G401 (cell line): ENCODE results near the gene POR. TPM values are rescaled to one million over a fixed set of nuclear protein-coding genes. Genes with fewer than 3 reads are reported as not detected.
"Not testable (repeated sequence)": the region's sequence is repeated elsewhere in the genome, so short reads cannot be mapped to it uniquely, and the experiment has no call there.

Source experiments
- DNase-seq: peaks from one replicate; pipeline ENCODE4 v3.0.0-alpha.2; 2015; ENCODE audit warnings: low spot score
- in situ Hi-C: cut with HindIII; loops from 2 replicates; pipeline ENCODE4 v1.10.0; 2016; ENCODE audit warnings: low sequenced_read_pairs, mixed read lengths
- total RNA-seq: library from RNA; depleted of rRNA; stranded (reverse); fragments of >200 nt; shearing (Covaris generic); gene quantifications from 2 replicates; pipeline ENCODE4 v1.2.3, GENCODE V29; 2014

POR gene
- total RNA-seq, 1 experiment from 2014 or later = 44.1 TPM

DNA sequence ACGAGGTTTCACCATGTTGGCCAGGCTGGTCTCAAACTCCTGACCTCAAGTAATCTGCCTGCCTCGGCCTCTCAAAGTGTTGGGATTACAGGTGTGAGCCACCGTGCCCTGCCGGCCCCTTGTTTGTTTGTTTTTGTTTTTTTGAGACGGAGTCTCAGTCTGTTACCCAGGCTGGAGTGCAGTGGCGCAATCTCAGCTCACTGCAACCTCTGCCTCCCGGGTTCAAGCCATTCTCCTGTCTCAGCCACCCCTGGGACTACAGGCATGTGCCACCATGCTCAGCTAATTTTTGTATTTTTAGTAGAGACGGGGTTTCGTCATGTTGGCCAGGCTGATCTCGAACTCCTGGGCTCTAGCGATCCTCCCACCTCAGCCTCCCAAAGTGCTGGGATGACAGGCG is 3.8 kb upstream of the POR start:
- in situ Hi-C loops, DNase-seq: not testable (repeated sequence)

DNA sequence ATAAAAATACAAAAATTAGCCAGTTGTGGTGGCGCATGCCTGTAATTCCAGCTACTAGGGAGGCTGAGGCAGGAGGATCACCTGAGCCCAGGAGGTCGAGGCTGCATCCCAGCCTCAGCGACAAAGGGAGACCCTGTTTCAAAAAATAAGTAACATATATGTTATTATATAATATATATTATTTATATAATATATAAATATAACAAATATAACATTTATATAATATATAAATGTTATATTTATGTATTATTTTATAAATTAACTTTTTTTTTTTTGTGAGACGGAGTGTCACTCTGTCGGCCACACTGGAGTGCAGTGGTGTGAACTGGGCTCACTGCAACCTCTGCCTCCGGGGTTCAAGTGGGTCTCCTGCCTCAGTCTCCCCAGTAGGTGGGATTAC is 1.5 kb upstream of the POR start:
- no peak for DNase-seq

GRCh38 chr7:75914169-75914654 is 743 bp upstream of the POR start:
- in situ Hi-C loops = no loop called here
- no peak for DNase-seq

More for the DNA sequence above, 1.5 kb upstream of the POR start:
- in situ Hi-C loops = no loop called here

- in situ Hi-C loops = no loop called here
- DNase-seq = peak; percentile 46
Observed at GRCh38 chr7:75915416-75916156, 631 bp downstream of the POR start.

DNA sequence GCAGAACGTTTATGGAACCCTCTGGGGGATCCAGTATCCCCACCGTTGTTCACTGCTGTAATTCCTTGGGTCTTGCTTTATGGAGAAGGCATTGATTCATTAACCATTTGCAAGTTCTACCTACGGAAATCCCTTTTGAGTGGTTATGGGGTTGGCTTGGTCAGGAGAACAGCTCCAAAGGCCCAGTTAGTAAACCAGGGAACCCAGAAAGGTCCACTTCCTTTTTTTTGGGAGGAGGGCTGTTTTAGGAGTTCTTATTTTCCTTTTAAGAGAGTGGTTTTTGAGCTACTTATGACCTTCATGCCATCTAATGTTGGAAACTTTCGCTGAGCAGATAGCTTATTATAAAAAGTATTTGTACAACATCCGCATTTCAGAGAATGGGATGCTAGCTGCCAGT is 1.3 kb downstream of the POR start:
- DNase-seq = no peak
- in situ Hi-C loops = no loop called here

GRCh38 chr7:75916685-75917634 is 2.0 kb downstream of the POR start:
- in situ Hi-C loops = no loop called here
- DNase-seq = no peak

DNA sequence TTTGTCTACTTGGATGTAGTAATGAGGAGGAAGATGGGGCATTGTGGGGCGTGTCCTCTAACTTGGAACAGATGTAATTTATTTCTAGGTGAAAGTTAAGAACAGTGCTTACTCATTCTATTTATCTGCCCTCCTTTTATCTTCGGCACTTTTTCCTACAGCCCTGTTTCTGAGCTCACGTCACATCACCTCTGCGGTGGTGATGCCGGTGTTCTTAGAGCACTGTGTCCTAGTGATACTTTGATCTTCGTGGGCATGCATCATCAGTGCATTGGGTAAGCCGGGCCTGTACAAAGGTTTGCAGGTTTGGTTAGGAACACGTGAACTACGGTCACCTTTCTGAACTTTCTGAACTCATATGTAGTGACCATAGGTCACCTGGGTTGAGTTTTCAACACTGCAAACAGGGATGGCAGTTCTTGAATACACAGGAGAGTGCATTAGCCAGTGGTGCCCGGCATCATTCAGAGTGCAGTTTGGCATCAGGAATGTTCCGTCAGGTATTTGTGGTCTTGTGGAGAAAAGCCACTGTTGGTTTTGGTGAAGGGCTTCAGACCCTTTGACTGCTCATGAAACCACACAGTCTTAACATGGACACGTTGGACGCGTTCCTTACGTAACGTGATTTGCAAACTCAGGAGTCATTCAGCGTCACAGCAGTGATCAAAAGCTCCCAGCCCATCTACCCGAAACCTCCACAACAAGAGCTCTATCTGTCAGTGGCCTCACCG is 5.6 kb downstream of the POR start:
- in situ Hi-C loops = no loop called here
- no peak for DNase-seq

DNA sequence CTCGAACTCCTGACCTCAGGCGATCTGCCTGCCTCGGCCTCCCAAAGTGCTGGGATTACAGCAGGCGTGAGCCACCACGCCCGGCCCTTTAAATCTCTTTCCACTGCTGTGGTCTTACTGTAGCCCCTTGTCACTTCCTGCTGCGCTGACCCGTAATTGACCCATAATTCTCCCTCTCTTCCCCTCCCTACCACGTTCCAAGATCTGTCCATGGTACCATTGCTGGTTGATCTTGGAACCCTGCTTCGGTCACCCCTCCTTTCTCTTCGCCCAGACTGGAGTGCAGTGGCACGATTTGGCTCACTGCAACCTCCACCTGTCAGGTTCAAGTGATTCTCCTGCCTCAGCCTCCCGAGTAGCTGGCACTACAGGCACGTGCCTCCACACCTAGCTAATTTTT is 6.5 kb downstream of the POR start:
- in situ Hi-C loops = no loop called here
- DNase-seq = no peak

- DNase-seq = no peak
- in situ Hi-C loops = no loop called here
Observed at GRCh38 chr7:75922966-75923603, 8.1 kb downstream of the POR start.

DNA sequence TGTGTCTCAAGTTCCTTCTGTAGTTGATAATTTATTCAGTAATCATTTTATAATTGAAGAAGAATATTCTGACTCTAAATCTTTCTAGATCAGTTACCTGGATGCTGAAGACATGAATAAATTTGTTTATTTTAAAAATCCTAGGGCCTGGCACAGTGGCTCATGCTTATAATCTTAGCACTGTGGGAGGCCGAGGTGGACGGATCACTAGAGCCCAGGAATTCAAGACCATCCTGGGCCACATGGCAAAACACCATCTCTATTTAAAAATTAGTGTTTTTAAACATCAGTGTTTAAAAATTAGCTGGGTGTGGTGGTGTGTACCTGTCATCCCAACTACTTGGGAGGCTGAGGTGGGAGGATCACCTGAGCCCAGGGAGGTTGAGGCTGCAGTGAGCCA is 9.3 kb downstream of the POR start:
- in situ Hi-C loops = no loop called here
- no peak for DNase-seq

DNA sequence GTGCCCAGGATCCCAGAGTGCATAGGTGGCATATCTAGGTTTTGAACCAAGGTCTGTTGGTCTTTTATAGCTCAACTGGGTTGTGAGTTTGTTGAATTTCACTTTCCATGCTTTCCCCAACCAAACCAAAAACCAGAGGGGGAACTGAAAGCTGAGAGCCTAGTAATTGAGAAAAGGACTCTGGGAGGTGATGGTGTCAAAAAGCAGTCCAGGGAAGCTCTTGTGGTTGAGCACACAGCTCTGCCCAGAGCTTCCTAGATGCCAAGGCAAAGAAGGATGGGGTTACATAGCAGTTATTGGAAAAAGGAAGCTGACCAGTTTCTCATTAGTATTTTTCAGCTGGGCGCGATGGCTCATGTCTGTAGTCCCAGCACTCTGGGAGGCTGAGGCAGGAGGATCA is 9.9 kb downstream of the POR start:
- DNase-seq = no peak
- in situ Hi-C loops = no loop called here

GRCh38 chr7:75925717-75926435 is 10.9 kb downstream of the POR start:
- in situ Hi-C loops = no loop called here
- peak; percentile 52 for DNase-seq

DNA sequence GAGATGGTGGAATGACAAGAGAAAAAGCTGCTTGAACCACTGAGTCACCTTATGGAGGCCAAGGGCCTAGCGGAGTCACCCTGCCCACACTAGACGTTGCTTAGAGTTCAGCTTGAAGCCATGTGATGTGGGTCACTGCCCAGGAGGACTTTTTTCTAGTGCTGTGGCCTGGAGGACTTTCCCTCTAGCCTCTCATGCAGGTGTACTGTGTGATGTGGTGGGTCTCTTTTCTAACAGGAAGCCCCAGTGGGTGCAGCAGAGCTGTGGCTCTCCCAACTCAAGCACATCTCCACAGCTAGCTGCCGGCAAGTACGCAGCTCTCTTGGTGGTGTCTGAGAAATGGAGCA is 13.6 kb downstream of the POR start:
- in situ Hi-C loops = no loop called here
- no peak for DNase-seq

GRCh38 chr7:75931680-75932079 is 16.7 kb downstream of the POR start:
- peak; percentile 95 for DNase-seq
- in situ Hi-C loops = no loop called here

DNA sequence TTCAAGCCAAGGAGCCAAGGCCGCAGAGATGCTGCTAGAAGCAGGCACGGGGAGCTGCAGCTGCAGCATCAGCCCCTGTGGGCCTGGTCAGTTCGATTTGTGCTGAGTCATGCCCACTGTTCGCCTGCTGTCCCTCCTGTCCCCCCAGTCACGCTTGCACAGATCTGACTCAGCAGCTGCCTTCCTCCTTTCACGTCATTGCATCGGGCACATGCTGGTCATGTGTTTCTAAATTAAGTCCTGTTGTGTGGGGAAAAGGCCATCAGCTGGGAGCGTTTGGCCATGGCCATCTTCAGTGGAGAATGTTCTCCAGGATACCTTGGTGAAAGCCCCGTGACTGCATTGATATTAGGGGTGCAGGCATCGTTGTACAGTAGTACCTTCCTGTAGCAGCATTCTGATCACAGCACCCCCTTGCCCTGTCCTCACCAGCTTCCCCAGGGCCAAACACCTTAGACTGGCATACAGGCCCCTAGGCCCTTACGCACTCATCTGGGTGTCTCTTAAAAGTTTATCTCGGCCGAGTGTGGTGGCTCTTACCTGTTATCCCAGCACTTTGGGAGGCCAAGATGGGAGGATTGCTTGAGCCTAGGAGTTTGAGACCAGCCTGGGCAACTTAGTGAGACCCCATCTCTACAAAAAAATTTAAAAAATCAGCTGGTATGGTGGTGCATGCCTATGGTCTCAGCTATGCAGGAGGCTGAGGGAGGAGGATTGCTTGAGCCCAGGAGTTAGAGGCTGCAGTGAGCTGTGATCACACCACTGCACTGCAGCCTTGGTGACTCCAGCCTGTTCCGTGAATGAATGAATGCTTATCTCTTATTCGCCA is 23.2 kb downstream of the POR start:
- no peak for DNase-seq
- in situ Hi-C loops = no loop called here

DNA sequence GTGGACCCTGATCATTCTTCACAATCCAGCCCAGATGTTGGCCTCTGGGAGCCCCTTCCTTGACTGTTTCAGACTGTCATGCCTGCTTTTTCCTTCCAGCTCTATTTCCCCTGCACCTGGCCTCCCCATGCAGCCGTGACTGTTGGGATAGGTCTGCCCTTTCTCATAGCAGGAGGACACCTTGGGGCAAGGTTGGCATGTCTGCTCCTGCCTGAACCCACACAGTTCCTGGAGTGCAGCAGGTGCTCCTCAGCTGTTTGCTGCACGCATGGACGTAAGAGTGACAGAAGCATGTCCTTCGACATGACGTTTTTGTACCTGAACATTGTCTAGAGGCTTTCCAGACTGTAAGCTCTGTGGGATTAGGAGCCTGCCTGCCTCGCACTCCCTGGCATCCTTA is 24.0 kb downstream of the POR start:
- DNase-seq = no peak
- in situ Hi-C loops = no loop called here

DNA sequence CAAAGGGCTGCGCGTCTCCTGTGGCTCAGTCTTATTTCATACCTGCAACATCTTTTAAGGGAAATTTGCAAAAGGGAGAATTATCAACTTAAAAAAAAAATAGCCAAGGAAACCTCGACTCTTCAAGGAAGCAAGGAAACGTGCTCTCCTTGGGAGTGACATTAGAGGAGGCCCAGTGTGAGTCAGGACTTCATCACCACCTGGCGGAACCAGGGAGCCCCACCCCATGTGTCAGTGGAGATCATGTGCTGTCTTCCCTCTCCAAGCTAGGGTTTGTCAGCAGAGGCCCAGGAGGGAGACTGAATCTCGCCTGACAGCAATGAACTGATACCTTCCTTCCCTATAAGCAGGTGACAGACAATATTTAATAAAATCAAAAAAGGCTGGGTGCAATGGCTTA is 28.9 kb downstream of the POR start:
- DNase-seq = no peak
- in situ Hi-C loops = no loop called here

DNA sequence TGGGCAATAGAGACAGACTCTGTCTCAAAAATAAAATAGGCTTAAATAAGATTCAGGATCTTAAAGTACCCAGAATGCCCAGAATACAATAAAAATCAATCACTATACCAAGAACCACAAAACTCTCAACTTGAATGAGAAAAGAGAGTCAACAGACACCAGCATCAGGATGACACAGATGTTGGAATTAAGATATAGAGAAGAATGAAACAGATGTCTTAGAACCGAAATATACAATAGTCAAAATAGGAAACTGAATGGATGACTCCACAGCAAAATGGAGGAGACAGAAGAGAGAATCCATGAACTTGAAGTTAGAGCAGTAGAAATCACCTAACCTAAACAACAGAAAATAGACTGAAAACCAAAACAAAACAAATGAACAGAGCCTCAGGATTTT is 29.6 kb downstream of the POR start:
- DNase-seq = no peak
- in situ Hi-C loops = no loop called here
